OCI-LY3 (cell line): ENCODE measurements around the gene MSI2.

Experiments
- H2AFZ ChIP-seq: fragments of 200-600, 300-600 bp; shearing (Covaris generic); 2 replicates; pipeline ENCODE4 v1.6.0; 2014; ENCODE audit warnings: antibody characterized with exemption, low read depth, low read length
- H3K27ac ChIP-seq: fragments of 200-600, 300-600 bp; sonication (generic); 2 replicates; pipeline ENCODE4 v1.5.1; 2014; ENCODE audit warnings: mild to moderate bottlenecking, low read length, moderate library complexity, mixed read lengths
- H3K27me3 ChIP-seq: fragments of 200-600, 300-600 bp; sonication (generic); 2 replicates; pipeline ENCODE4 v1.6.1; 2014; ENCODE audit warnings: low read depth, low read length, mixed read lengths
- H3K36me3 ChIP-seq: fragments of 200-600, 300-600 bp; sonication (generic); replicated peaks from 2 replicates; pipeline ENCODE3; 2014; ENCODE audit warnings: low read depth, low read length, mixed read lengths
- H3K4me1 ChIP-seq: fragments of 300-600, 200-600 bp; sonication (generic); 2 replicates; pipeline ENCODE4 v1.6.1; 2014; ENCODE audit warnings: low read length, mixed read lengths
- H3K4me2 ChIP-seq: fragments of 200-600, 300-600 bp; sonication (generic); 2 replicates; pipeline ENCODE4 v1.6.1; 2014; ENCODE audit warnings: low read length, mixed read lengths
- H3K4me3 ChIP-seq: fragments of 300-600, 200-600 bp; sonication (generic); 2 replicates; pipeline ENCODE4 v1.5.1; 2014; ENCODE audit warnings: antibody characterized with exemption, mild to moderate bottlenecking, low read length, moderate library complexity
- H3K79me2 ChIP-seq: fragments of 300-600, 200-600 bp; shearing (Covaris generic); 2 replicates; pipeline ENCODE4 v1.6.1; 2014; ENCODE audit warnings: mild to moderate bottlenecking, low read length, mixed read lengths
- H3K9ac ChIP-seq: fragments of 300-600, 200-600 bp; shearing (Covaris generic); 2 replicates; pipeline ENCODE4 v1.6.0; 2014; ENCODE audit warnings: mild to moderate bottlenecking, low read length, moderate library complexity
- H3K9me3 ChIP-seq: fragments of 200-600, 300-600 bp; shearing (Covaris generic); 2 replicates; pipeline ENCODE4 v1.6.1; 2014; ENCODE audit warnings: low read length, mixed read lengths; ENCODE audit not compliant: insufficient read depth
- H4K20me1 ChIP-seq: fragments of 200-600, 300-600 bp; sonication (generic); 2 replicates; pipeline ENCODE4 v1.6.1; 2016; ENCODE audit warnings: low read length, mixed read lengths; ENCODE audit not compliant: insufficient read depth
- CTCF ChIP-seq: fragments of 200-600, 300-600 bp; sonication (generic); IDR thresholded peaks from 2 replicates; pipeline ENCODE4 v1.5.1; 2014; ENCODE audit warnings: antibody characterized with exemption, low read length, low read depth
- EZH2phosphoT487 ChIP-seq: fragments of 200-600 bp; shearing (Covaris generic); IDR thresholded peaks from 2 replicates; pipeline ENCODE4 v1.6.1; 2018; ENCODE audit warnings: antibody characterized with exemption, mixed run types, low read depth

MSI2 gene

GRCh38 chr17:57539529-57540301 lies 283.4 kb downstream of the MSI2 start:
- H3K4me1 ChIP-seq: peaks cover 56% of the 10 kb centered on the region
- H4K20me1 ChIP-seq: no peaks in the 10 kb centered on the region
- TF ChIP-seq CTCF (no peak), EZH2phosphoT487 (no peak)
- H3K4me3 ChIP-seq: no peak overlapping the region
- H3K9me3 ChIP-seq: no peaks in the 10 kb centered on the region
- H3K27me3 ChIP-seq: no peaks in the 10 kb centered on the region
- H2AFZ ChIP-seq: no peak overlapping the region
- no peak overlapping the region for H3K9ac ChIP-seq
- H3K36me3 ChIP-seq: no peaks in the 10 kb centered on the region
- H3K79me2 ChIP-seq: peaks cover 18% of the 10 kb centered on the region
- no peak overlapping the region for H3K27ac ChIP-seq
- H3K4me2 ChIP-seq: no peak overlapping the region

GRCh38 chr17:57540596-57540995 lies 284.3 kb downstream of the MSI2 start:
- H4K20me1 ChIP-seq: no peaks in the 10 kb centered on the region
- no peaks in the 10 kb centered on the region for H3K27me3 ChIP-seq
- H3K27ac ChIP-seq: no peak overlapping the region
- peaks cover 64% of the 10 kb centered on the region for H3K4me1 ChIP-seq
- H3K4me3 ChIP-seq: no peak overlapping the region
- H3K9ac ChIP-seq: no peak overlapping the region
- H3K4me2 ChIP-seq: peak overlapping the region; percentile 5; the same call in 1 of the 2 replicates
- H3K9me3 ChIP-seq: no peaks in the 10 kb centered on the region
- no peaks in the 10 kb centered on the region for H3K36me3 ChIP-seq
- H3K79me2 ChIP-seq: peaks cover 27% of the 10 kb centered on the region
- TF ChIP-seq CTCF (no peak), EZH2phosphoT487 (no peak)
- H2AFZ ChIP-seq: no peak overlapping the region

GRCh38 chr17:57541049-57541448 lies 284.7 kb downstream of the MSI2 start:
- TF ChIP-seq EZH2phosphoT487 (no peak), CTCF (no peak)

GRCh38 chr17:57541472-57542394 lies 285.4 kb downstream of the MSI2 start:
- Histone ChIP-seq H3K4me1 (peaks cover 67% of the 10 kb centered on the region), H3K9ac (no peak overlapping the region), H2AFZ (no peak overlapping the region), H3K27me3 (no peaks in the 10 kb centered on the region), H3K4me3 (no peak overlapping the region), H3K79me2 (peaks cover 34% of the 10 kb centered on the region), H3K4me2 (peak overlapping the region; percentile 84; the same call in 1 of the 2 replicates), H3K36me3 (no peaks in the 10 kb centered on the region), H3K27ac (peak overlapping the region; percentile 87; the same call in 1 of the 2 replicates), H4K20me1 (no peaks in the 10 kb centered on the region), H3K9me3 (no peaks in the 10 kb centered on the region)
- no peak for TF ChIP-seq EZH2phosphoT487
- TF ChIP-seq CTCF: no peak

More at GRCh38 chr17:57541049-57541448, 284.7 kb downstream of the MSI2 start:
- no peak overlapping the region for H3K9ac ChIP-seq
- H3K9me3 ChIP-seq: no peaks in the 10 kb centered on the region
- H3K79me2 ChIP-seq: peaks cover 30% of the 10 kb centered on the region
- H2AFZ ChIP-seq: no peak overlapping the region
- H3K27ac ChIP-seq: no peak overlapping the region
- H4K20me1 ChIP-seq: no peaks in the 10 kb centered on the region
- H3K36me3 ChIP-seq: no peaks in the 10 kb centered on the region
- H3K27me3 ChIP-seq: no peaks in the 10 kb centered on the region
- H3K4me3 ChIP-seq: no peak overlapping the region
- 0 out of 2 replicates have a peak overlapping the region, but pooled peaks have one; percentile 5 for H3K4me2 ChIP-seq
- H3K4me1 ChIP-seq: peaks cover 67% of the 10 kb centered on the region
